Immature natural killer cell (primary cell): ENCODE measurements around the gene DLG2. TPM values are rescaled to one million over a fixed set of nuclear protein-coding genes. Genes with fewer than 3 reads are reported as not detected.
"Not testable (repeated sequence)": the region's sequence is repeated elsewhere in the genome, so short reads cannot be mapped to it uniquely, and the experiment has no call there.

Experiments
- DNase-seq, 3 donors: peaks; one replicate each; pipeline ENCODE4 v3.0.0; 2022; ENCODE audit warnings: mixed read lengths in 1 of 3
- H3K27ac Mint-ChIP-seq, 6 donors: one replicate each; pipeline ENCODE4 v1.8.0; 2020; ENCODE audit warnings: mixed read lengths in 6 of 6, mild to moderate bottlenecking in 5 of 6, inconsistent platforms in 4 of 6, moderate library complexity in 3 of 6
- H3K27me3 Mint-ChIP-seq, 3 donors: one replicate each; pipeline ENCODE4 v1.8.0; 2020 to 2021; ENCODE audit warnings: low read depth in 3 of 3, mild to moderate bottlenecking in 3 of 3, mixed read lengths in 3 of 3, moderate library complexity in 3 of 3, inconsistent platforms in 1 of 3
- H3K36me3 Mint-ChIP-seq, 3 donors: one replicate each; pipeline ENCODE4 v1.8.0; 2020; ENCODE audit warnings: mixed read lengths in 3 of 3, inconsistent platforms in 2 of 3, mild to moderate bottlenecking in 2 of 3
- H3K4me1 Mint-ChIP-seq, 2 donors: one replicate each; pipeline ENCODE4 v1.8.0; 2020; ENCODE audit warnings: inconsistent platforms in 2 of 2, mild to moderate bottlenecking in 2 of 2, mixed read lengths in 2 of 2, moderate library complexity in 1 of 2
- H3K4me3 Mint-ChIP-seq, 5 donors: one replicate each; pipeline ENCODE4 v1.8.0; 2020; ENCODE audit warnings: mild to moderate bottlenecking in 5 of 5, mixed read lengths in 5 of 5, inconsistent platforms in 3 of 5, moderate library complexity in 3 of 5
- H3K9me3 Mint-ChIP-seq, 6 donors: one replicate each; pipeline ENCODE4 v1.8.0; 2020; ENCODE audit warnings: mild to moderate bottlenecking in 6 of 6, mixed read lengths in 6 of 6, inconsistent platforms in 4 of 6, moderate library complexity in 3 of 6
- polyA plus RNA-seq, 3 donors: library from polyadenylated mRNA; unstranded; fragments of 300-500 nt; fragmentation: Illumina TruSeq; gene quantifications; one replicate each; pipeline ENCODE4 v1.2.3, GENCODE V29; 2021

The DLG2 gene
- polyA plus RNA-seq, 3 donors from 2014 or later: 0.57 to 1.9 (median 1.2) TPM

DNA sequence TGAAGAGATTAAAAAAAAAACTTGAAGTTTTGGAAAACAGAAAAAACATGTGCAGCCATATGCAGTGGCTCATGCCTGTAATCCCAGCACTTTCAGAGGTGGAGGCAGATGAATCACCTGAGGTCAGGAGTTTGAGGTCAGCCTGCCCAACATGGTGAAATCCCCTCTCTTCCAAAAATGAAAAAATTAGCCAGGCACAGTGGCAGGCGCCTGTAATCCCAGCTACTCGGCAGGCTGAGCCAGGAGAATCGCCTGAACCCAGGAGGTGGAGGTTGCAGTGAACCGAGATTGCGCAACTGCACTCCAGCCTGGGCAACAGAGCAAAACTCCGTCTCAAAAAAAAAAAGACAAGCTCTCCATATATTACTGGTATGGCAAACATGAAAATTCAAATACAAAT, 7.6 kb downstream of the DLG2 start:
- no peak overlapping the region for H3K27ac Mint-ChIP-seq

DNA sequence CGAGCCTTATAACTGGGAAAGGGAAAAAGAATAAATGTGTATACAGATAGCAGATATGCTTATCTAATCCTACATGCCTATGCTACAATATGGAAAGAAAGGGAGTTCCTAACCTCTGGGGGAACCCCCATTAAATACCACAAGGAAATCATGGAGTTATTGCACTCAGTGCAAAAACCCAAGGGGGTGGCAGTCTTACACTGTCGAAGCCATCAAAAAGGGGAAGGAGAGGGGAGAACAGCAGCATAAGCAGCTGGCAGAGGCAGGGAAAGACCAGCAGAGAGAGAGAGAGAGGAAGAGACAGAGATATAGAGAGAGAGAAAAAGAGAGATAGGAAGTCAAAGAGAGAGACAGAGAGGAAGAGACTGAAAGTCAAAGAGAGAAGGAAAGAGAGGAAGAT, 15.5 kb downstream of the DLG2 start:
- H3K27ac Mint-ChIP-seq, H3K27me3 Mint-ChIP-seq, H3K9me3 Mint-ChIP-seq, H3K4me3 Mint-ChIP-seq, H3K4me1 Mint-ChIP-seq, DNase-seq, H3K36me3 Mint-ChIP-seq: not testable (repeated sequence)

More for the DNA sequence above, 7.6 kb downstream of the DLG2 start:
- peaks cover 0 to 5% (median 4%) of the 10 kb centered on the region in 3 donors for H3K27me3 Mint-ChIP-seq
- H3K36me3 Mint-ChIP-seq: peaks cover 0 to 5% (median 4%) of the 10 kb centered on the region in 3 donors
- no peak for DNase-seq
- H3K4me1 Mint-ChIP-seq: no peaks in the 10 kb centered on the region
- H3K4me3 Mint-ChIP-seq: no peak overlapping the region
- no peaks in the 10 kb centered on the region for H3K9me3 Mint-ChIP-seq

DNA sequence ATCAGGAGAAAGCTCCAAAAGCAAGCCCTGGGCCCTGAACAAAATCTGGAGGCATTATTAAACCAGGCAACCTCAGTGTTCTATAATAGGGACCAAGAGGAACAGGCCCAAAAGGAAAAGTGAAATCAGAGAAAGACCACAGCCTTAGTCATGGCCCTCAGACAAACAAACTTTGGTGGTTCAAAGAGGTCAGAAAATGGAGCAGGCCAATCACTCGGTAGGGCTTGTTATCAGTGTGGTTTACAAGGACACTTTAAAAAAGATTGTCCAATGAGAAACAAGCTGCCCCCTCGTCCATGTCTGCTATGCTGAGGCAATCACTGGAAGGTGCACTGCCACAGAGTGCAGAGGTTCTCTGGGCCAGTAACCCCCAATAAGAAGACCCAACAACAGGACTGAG, 17.9 kb downstream of the DLG2 start:
- H3K36me3 Mint-ChIP-seq, DNase-seq, H3K9me3 Mint-ChIP-seq, H3K27me3 Mint-ChIP-seq, H3K4me3 Mint-ChIP-seq, H3K4me1 Mint-ChIP-seq, H3K27ac Mint-ChIP-seq: not testable (repeated sequence)

GRCh38 chr11:85608621-85609020, 18.5 kb downstream of the DLG2 start:
- H3K36me3 Mint-ChIP-seq, H3K27me3 Mint-ChIP-seq, H3K9me3 Mint-ChIP-seq, H3K4me1 Mint-ChIP-seq, H3K4me3 Mint-ChIP-seq, DNase-seq, H3K27ac Mint-ChIP-seq: not testable (repeated sequence)

DNA sequence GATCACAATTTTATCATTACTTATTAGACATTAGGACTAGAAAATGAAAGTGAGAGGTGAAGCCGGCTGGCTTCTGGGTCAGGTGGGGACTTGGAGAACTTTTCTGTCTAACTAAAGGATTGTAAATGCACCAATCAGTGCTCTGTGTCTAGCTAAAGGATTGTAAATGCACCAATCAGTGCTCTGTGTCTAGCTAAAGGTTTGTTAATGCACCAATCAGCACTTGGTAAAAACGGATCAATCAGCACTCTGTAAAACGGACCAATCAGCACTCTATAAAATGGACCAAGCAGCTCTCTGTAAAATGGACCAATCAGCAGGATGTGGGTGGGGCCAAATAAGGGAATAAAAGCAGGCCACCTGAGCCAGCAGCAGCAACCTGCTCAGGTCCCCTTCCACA, 20.9 kb downstream of the DLG2 start:
- H3K4me3 Mint-ChIP-seq, H3K36me3 Mint-ChIP-seq, H3K4me1 Mint-ChIP-seq, H3K27ac Mint-ChIP-seq, DNase-seq, H3K27me3 Mint-ChIP-seq, H3K9me3 Mint-ChIP-seq: not testable (repeated sequence)

DNA sequence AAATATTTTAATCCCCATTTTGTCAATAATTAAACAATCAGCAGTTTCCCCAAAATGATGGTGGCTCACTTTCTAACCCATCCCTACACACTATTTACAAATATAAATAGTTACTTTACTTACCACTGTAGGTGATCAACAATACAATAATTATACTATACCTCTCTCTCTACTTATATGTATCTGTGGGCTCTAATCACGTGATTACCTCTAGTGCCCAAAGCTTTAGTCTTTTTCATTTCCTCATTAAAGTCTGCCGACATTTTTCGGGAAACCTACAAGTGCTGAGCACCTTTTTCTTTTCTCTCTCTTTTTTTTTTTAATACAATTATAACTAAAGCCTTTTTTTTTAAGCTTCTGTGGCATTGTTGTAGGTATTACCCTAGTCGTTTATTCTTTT, 23.9 kb downstream of the DLG2 start:
- Mint-ChIP-seq H3K36me3 (no peaks in the 10 kb centered on the region), H3K27ac (no peak overlapping the region), H3K4me3 (no peak overlapping the region), H3K27me3 (peaks cover 0 to 3% (median 3%) of the 10 kb centered on the region in 3 donors), H3K9me3 (no peaks in the 10 kb centered on the region), H3K4me1 (no peaks in the 10 kb centered on the region)
- DNase-seq: no peak

- DNase-seq: no peak
- Mint-ChIP-seq H3K4me1 (no peaks in the 10 kb centered on the region), H3K36me3 (no peaks in the 10 kb centered on the region), H3K27me3 (peaks cover 0 to 3% (median 2%) of the 10 kb centered on the region in 3 donors), H3K27ac (no peak overlapping the region), H3K4me3 (no peak overlapping the region), H3K9me3 (no peaks in the 10 kb centered on the region)
Measured at GRCh38 chr11:85602526-85603213, 24.5 kb downstream of the DLG2 start.

- no peaks in the 10 kb centered on the region for H3K9me3 Mint-ChIP-seq
- DNase-seq: no peak
- H3K36me3 Mint-ChIP-seq: no peaks in the 10 kb centered on the region
- H3K4me1 Mint-ChIP-seq: no peaks in the 10 kb centered on the region
- peaks cover 0 to 3% (median 2%) of the 10 kb centered on the region in 3 donors for H3K27me3 Mint-ChIP-seq
- H3K27ac Mint-ChIP-seq: no peak overlapping the region
- no peak overlapping the region for H3K4me3 Mint-ChIP-seq
Measured at GRCh38 chr11:85599083-85599482, 28.1 kb downstream of the DLG2 start.

DNA sequence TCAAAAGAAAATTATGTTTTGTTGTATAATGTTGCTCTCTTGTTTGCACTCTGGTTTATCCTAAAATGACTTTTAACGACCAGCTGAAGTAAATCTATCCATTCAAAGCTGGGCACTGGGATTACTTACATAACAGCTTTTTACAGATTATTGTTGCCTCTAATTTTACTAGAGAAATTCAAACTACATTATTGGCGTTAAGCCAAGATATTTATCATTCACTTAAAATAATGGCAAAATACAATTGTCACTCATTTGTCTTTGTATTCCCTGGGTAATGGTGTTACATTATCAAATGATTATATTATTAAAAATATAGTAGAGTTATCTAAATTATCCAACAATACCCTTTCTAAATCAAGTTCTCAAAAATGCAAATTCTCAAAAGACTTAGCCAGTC, 30.3 kb downstream of the DLG2 start:
- no peak for DNase-seq
- Mint-ChIP-seq H3K9me3 (no peaks in the 10 kb centered on the region), H3K27me3 (peaks cover 1 to 3% (median 2%) of the 10 kb centered on the region in 3 donors), H3K4me3 (no peak overlapping the region), H3K4me1 (no peaks in the 10 kb centered on the region), H3K27ac (no peak overlapping the region), H3K36me3 (no peaks in the 10 kb centered on the region)

GRCh38 chr11:85595285-85595884, 31.8 kb downstream of the DLG2 start:
- Mint-ChIP-seq H3K4me3 (no peak overlapping the region), H3K9me3 (no peaks in the 10 kb centered on the region), H3K27ac (no peak overlapping the region), H3K36me3 (no peaks in the 10 kb centered on the region), H3K4me1 (no peaks in the 10 kb centered on the region), H3K27me3 (peaks cover 0 to 3% (median 1%) of the 10 kb centered on the region in 3 donors)
- peak; percentile 42 to 49 (median 47) for DNase-seq

DNA sequence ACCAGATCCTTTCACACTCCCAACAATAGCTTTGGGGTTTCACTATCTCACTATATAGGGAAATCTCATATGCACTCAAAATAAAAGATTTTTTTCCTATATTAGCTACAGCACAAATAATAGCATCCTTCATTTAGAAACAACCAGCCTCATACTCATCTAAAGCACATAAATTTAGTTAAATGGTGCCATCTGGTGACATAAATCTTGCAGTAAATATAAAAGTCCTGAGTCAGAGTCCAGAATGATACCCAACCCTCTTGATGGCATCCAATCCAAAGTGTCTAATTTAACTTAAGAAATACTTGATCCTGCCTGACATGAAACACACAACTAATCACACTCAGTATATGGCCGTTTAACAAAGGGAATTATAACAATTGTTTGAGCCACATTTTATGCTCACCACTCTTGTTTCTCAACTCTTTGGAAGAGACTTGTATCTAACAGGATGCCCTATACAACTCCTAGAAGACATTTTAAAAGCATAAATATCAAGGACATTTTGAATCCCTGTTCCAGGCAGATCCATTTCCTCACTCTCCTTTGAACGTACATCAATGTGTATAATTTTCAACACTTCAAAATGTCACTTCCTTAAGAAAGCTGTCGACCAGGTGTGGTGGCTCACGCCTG, 36.2 kb downstream of the DLG2 start:
- Mint-ChIP-seq H3K36me3 (peaks cover 0 to 7% (median 0%) of the 10 kb centered on the region in 3 donors), H3K4me3 (no peak overlapping the region), H3K27me3 (peaks cover 3 to 7% (median 5%) of the 10 kb centered on the region in 3 donors), H3K4me1 (no peaks in the 10 kb centered on the region), H3K9me3 (peaks cover 0 to 10% (median 4%) of the 10 kb centered on the region in 6 donors), H3K27ac (no peak overlapping the region)
- DNase-seq: no peak

GRCh38 chr11:85589373-85589772, 37.8 kb downstream of the DLG2 start:
- Mint-ChIP-seq H3K27ac (no peak overlapping the region), H3K9me3 (peaks cover 0 to 10% (median 4%) of the 10 kb centered on the region in 6 donors), H3K4me1 (no peaks in the 10 kb centered on the region), H3K4me3 (no peak overlapping the region), H3K36me3 (peaks cover 0 to 7% (median 0%) of the 10 kb centered on the region in 3 donors), H3K27me3 (peaks cover 3 to 13% (median 7%) of the 10 kb centered on the region in 3 donors)
- DNase-seq: no peak

DNA sequence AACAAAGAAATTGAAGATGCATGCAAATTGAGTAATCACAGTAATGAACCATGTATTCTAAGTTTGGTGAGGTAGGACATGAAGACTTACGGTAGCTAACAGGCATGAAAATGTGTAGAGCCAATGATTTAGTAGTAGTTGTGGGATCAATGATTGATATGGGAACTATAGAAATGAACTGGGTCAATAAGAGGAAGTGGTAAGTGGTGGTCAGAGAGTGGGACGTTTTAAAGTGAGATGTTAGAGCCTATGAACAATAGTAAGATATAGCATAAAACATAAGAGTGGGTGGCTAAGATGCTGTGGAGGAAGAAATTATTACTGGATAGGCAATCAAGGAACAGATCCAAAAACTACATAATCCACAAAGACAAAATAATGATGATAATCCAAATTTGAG, 45.0 kb downstream of the DLG2 start:
- H3K27ac Mint-ChIP-seq: no peak overlapping the region
- no peaks in the 10 kb centered on the region for H3K9me3 Mint-ChIP-seq
- H3K36me3 Mint-ChIP-seq: no peaks in the 10 kb centered on the region
- H3K4me3 Mint-ChIP-seq: no peak overlapping the region
- no peaks in the 10 kb centered on the region for H3K4me1 Mint-ChIP-seq
- DNase-seq: no peak
- peaks cover 2 to 12% (median 4%) of the 10 kb centered on the region in 3 donors for H3K27me3 Mint-ChIP-seq

DNA sequence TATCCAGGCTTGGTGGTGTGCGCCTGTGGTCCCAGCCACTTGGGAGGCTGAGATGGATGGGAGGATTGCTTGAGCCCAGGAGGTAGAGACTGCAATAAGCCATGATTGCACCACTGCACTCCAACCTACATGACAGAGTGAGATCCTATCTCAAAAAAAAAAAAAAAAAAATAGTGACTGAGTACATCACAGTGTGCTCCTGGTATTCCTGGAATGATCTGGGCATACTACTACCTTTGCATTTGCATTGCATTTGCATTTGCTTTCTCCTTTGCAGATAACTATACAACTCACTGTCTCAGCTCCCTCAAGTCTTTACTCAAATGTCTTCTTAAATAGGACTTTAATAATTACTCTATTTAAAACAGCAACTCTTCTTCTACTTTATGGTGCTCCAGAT, 51.8 kb downstream of the DLG2 start:
- H3K4me3 Mint-ChIP-seq: no peak overlapping the region
- no peak for DNase-seq
- no peak overlapping the region for H3K27ac Mint-ChIP-seq
- H3K9me3 Mint-ChIP-seq: peaks cover 0 to 5% (median 0%) of the 10 kb centered on the region in 6 donors
- H3K4me1 Mint-ChIP-seq: no peaks in the 10 kb centered on the region
- H3K36me3 Mint-ChIP-seq: peaks cover 3 to 8% (median 4%) of the 10 kb centered on the region in 3 donors
- H3K27me3 Mint-ChIP-seq: peaks cover 2 to 10% (median 7%) of the 10 kb centered on the region in 3 donors
